ENCODE measurements around the gene FRMPD2. TPM values are rescaled to one million over a fixed set of nuclear protein-coding genes. Genes with fewer than 3 reads are reported as not detected.
A peak's percentile ranks its signal among the peaks of the same experiment; 100 is the strongest.
"Not testable (repeated sequence)": the region's sequence is repeated elsewhere in the genome, so short reads cannot be mapped to it uniquely, and the experiment has no call there.

The FRMPD2 gene
- total RNA-seq, 1 donor from 2014 or later = not detected

- no peak for DNase-seq
- ATAC-seq = peak; percentile 31
- intact Hi-C loops (cut with micrococcal nuclease) = no loop called here
These were observed 87.4 kb downstream of the FRMPD2 start for GRCh38 chr10:48187126-48187525.

DNA sequence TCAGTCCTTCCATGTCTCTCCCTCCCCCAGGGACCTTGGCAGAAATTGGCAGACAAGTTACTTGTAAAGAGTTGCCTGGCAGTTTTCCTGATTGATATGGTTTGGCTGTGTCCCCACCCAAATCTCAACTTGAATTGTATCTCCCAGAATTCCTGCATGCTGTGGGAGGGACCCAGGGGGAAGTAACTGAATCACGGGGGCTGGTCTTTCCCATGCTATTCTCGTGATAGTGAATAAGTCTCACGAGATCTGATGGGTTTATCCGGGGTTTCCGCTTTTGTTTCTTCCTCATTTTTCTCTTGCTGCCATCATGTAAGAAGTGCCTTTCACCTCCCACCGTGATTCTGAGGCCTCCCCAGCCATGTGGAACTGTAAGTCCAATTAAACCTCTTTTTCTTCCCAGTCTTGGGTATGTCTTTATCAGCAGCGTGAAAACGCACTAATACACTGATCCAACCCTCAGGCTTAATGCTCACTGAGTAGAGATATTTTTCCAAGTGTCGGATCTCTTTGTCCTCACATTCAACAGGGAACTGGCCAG, 88.2 kb downstream of the FRMPD2 start:
- ATAC-seq; intact Hi-C loops (cut with micrococcal nuclease): not testable (repeated sequence)

DNA sequence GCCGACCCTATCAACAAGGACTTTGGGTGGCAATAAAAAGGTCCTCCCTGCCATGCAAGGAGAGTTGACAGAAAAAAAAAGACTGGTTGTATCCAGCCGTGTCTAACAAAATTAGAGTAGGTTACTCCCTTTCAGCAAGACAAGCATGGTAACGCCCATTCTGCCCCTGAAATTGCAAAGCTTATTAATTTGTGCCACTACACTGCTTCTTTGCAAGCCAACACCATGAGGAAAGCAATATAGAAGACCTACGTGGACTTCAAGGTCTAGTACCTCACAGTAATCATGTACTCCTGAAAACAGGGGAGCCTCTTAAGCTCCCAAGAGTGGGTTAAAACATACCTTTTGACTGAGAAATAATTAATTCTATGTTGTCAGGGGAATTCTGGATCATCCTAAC, 90.3 kb downstream of the FRMPD2 start:
- intact Hi-C loops (cut with micrococcal nuclease) = no loop called here
- no peak for DNase-seq
- ATAC-seq = no peak

More for the DNA sequence above, 88.2 kb downstream of the FRMPD2 start:
- DNase-seq = not testable (repeated sequence)

GRCh38 chr10:48172715-48173114, 101.8 kb downstream of the FRMPD2 start:
- intact Hi-C loops (cut with micrococcal nuclease); ATAC-seq; DNase-seq: not testable (repeated sequence)

- DNase-seq = peak; percentile 35
- intact Hi-C loops (cut with micrococcal nuclease); ATAC-seq: not testable (repeated sequence)
These were observed 113.8 kb downstream of the FRMPD2 start for GRCh38 chr10:48160670-48161069.

DNA sequence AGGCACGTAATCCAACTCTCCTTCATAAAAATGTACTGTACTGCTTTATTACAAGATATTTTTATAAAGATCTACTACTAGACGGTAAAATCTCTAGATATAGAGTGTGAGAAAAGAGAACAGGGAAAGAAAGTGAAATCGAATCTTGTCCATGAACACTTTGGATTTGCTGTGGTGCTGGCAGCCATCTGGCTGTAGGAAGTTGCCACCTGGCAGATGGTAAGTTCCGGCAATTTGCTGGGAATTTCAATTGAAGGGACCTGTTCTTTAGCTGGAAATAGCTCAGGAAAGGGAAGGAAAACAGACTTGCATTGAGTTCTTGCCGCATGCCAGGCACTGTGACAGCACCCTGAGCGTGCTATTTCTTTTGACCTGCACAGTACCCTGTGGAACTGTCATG, 114.3 kb downstream of the FRMPD2 start:
- intact Hi-C loops (cut with micrococcal nuclease); ATAC-seq; DNase-seq: not testable (repeated sequence)

- DNase-seq; intact Hi-C loops (cut with micrococcal nuclease): not testable (repeated sequence)
- ATAC-seq = peak; percentile 52
These were observed 120.0 kb downstream of the FRMPD2 start for GRCh38 chr10:48154211-48155140.

GRCh38 chr10:48147643-48148042, 126.9 kb downstream of the FRMPD2 start:
- ATAC-seq; intact Hi-C loops (cut with micrococcal nuclease); DNase-seq: not testable (repeated sequence)

- peak; percentile 59 for ATAC-seq
- DNase-seq; intact Hi-C loops (cut with micrococcal nuclease): not testable (repeated sequence)
These were observed 130.5 kb downstream of the FRMPD2 start for GRCh38 chr10:48143721-48144642.

DNA sequence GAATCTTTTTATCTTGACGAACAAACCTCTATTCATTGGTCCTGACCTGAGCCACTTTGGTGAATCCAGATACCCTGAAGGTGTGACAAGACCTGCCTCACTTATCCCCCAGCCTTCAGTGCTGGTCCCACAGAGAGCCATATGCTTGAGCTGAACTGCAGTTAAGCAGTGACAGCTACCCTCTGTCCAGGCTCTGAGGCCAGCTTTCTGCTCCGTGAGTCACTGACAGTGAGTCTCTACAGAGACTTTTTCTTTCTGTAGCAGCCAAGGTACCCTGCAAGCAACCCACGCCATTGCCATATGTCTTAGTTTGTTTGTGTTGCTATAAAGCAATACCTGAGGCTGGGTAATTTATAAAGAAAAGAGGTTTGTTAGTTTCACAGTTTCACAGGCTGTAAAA, 133.5 kb downstream of the FRMPD2 start:
- DNase-seq; intact Hi-C loops (cut with micrococcal nuclease); ATAC-seq: not testable (repeated sequence)

- intact Hi-C loops (cut with micrococcal nuclease); DNase-seq: not testable (repeated sequence)
- ATAC-seq = peak; percentile 90
These were observed 134.3 kb downstream of the FRMPD2 start for GRCh38 chr10:48139953-48140850.

- intact Hi-C loops (cut with micrococcal nuclease); ATAC-seq: not testable (repeated sequence)
These were observed 145.5 kb downstream of the FRMPD2 start for GRCh38 chr10:48128954-48129353.

DNA sequence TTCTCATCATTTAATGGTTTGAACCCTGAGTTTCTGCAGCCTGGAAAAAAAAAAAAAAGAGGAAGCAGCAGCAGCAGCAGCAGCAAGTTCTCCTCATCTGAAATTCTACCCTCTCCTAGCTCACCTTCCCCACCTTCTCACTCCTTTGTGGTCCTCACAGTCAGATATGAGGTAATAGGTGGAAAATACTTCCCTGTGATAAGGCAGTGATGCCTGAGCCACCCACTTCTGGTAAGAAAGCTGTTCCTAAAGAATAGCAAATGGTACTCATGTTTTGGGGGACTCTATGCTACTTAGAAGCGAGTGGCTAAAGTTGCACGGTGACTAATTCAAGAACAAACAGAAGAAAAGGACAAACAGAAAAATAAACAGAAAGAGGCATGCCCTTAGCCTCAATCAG, 148.2 kb downstream of the FRMPD2 start:
- DNase-seq, ATAC-seq: not testable (repeated sequence)

More at GRCh38 chr10:48128954-48129353, 145.5 kb downstream of the FRMPD2 start:
- DNase-seq = not testable (repeated sequence)

DNA sequence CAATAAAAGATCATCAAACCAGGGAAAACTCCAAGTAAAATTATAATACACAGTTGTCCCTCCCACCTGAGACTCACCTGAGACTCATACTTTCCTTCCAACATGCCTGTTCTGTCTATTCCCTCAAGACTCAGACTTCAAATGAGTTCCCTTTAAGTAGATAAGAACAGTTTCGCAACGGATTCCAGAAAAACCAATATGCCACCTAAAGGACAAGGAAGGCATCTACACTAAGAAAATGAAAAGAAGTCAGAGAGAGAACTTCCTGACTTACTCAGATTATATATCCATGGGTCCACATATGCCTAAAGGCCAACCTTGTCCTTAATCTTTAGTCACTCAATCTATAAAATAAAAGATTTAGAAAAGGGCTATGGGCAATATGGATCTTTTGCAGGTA, 148.9 kb downstream of the FRMPD2 start:
- DNase-seq; intact Hi-C loops (cut with micrococcal nuclease); ATAC-seq: not testable (repeated sequence)

More for the DNA sequence above, 148.2 kb downstream of the FRMPD2 start:
- intact Hi-C loops (cut with micrococcal nuclease) = not testable (repeated sequence)

- DNase-seq; intact Hi-C loops (cut with micrococcal nuclease); ATAC-seq: not testable (repeated sequence)
These were observed 151.9 kb downstream of the FRMPD2 start for GRCh38 chr10:48122618-48123017.

GRCh38 chr10:48110277-48110676, 164.2 kb downstream of the FRMPD2 start:
- ATAC-seq; DNase-seq; intact Hi-C loops (cut with micrococcal nuclease): not testable (repeated sequence)

Measured in left ventricle myocardium superior (tissue), 1 donor.